HepG2 (cell line): Measurements from ENCODE around the gene ZKSCAN1. TPM values are rescaled to one million over a fixed set of nuclear protein-coding genes. Genes with fewer than 3 reads are reported as not detected.

ENCODE experiments used
- HOXA7 ChIP-seq: sonication (generic); formaldehyde crosslinking; IDR thresholded peaks from 2 replicates; pipeline ENCODE4 v1.8.1; 2022; ENCODE audit warnings: mild to moderate bottlenecking, missing genetic modification reagents, moderate library complexity
- MZF1 ChIP-seq: sonication (generic); formaldehyde crosslinking; IDR thresholded peaks from 2 replicates; pipeline ENCODE4 v1.8.1; 2023; ENCODE audit warnings: mild to moderate bottlenecking, missing genetic modification reagents, borderline replicate concordance
- NBN ChIP-seq: fragments of 450-650 bp; conservative IDR thresholded peaks from 2 replicates; pipeline ENCODE4 v1.6.1; 2017
- POLR2AphosphoS5 ChIP-seq: IDR thresholded peaks from 2 replicates; pipeline ENCODE4 v1.6.1; 2012; ENCODE audit warnings: low read depth, low read length
- PRDM4 ChIP-seq: sonication (generic); formaldehyde crosslinking; IDR thresholded peaks from 2 replicates; pipeline ENCODE4 v1.9.0; 2021; ENCODE audit warnings: missing genetic modification reagents, borderline replicate concordance
- RFXANK ChIP-seq: IDR thresholded peaks from 2 replicates; pipeline ENCODE4 v1.6.1; 2016
- XRCC5 ChIP-seq: fragments of 200-400 bp; formaldehyde crosslinking; optimal IDR thresholded peaks from 2 replicates; pipeline ENCODE3; 2017; ENCODE audit warnings: mild to moderate bottlenecking, low read length
- ZBTB7A ChIP-seq: sonication (generic); formaldehyde crosslinking; IDR thresholded peaks from 2 replicates; pipeline ENCODE4 v1.8.0; 2022; ENCODE audit warnings: mild to moderate bottlenecking, missing genetic modification reagents
- ZFX ChIP-seq: sonication (generic); formaldehyde crosslinking; IDR thresholded peaks from 2 replicates; pipeline ENCODE4 v1.4.0; 2020; ENCODE audit warnings: mild to moderate bottlenecking, low read depth, missing genetic modification reagents, moderate library complexity
- ZNF292 ChIP-seq: sonication (generic); formaldehyde crosslinking; IDR thresholded peaks from 2 replicates; pipeline ENCODE4 v1.8.1; 2022; ENCODE audit warnings: mild to moderate bottlenecking, low read depth, missing genetic modification reagents, borderline replicate concordance
- ZNF33A ChIP-seq: sonication (generic); formaldehyde crosslinking; IDR thresholded peaks from 2 replicates; pipeline ENCODE4 v1.5.1; 2020; ENCODE audit warnings: missing genetic modification reagents, mild to moderate bottlenecking, moderate library complexity, borderline replicate concordance
- ZNF644 ChIP-seq: IDR thresholded peaks from 2 replicates; pipeline ENCODE4 v1.6.1; 2016; ENCODE audit warnings: low read depth
- polyA plus RNA-seq, 8 experiments: library from polyadenylated mRNA; depleted of rRNA in 3 of 8; stranded (reverse) in 7 of 8; unstranded in 1 of 8; fragments of >200 nt; fragmentation: Illumina TruSeq in 4 of 8; extraction: Trizol in 4 of 8; gene quantifications; 2 replicates each; pipeline versions ENCODE4 v1.2.1 to v1.2.3, GENCODE V29; 2011 to 2016; ENCODE audit warnings: low read depth in 4 of 8, missing spikeins in 1 of 8, mixed read lengths in 1 of 8; ENCODE audit not compliant: insufficient read depth in 1 of 8
- total RNA-seq, 5 experiments: library from RNA; depleted of rRNA; stranded (reverse); fragments of >200 nt; fragmentation: Illumina TruSeq; extraction: Trizol; gene quantifications; 2 replicates each; pipeline ENCODE4 v1.2.3, GENCODE V29; 2016; ENCODE audit warnings: low read depth in 1 of 5
- TF ChIP-seq, protein P1 (sequence below), 2 experiments: sonication (generic) in 1 of 2; formaldehyde crosslinking in 1 of 2; IDR thresholded peaks; 2 replicates each; pipeline versions ENCODE4 v1.4.0 to v1.6.1; 2018 to 2020; ENCODE audit warnings: missing genetic modification reagents in 2 of 2, borderline replicate concordance in 1 of 2, low read depth in 1 of 2, mild to moderate bottlenecking in 1 of 2, missing biosample characterization in 1 of 2

Gene ZKSCAN1
- total and polyA plus RNA-seq, 2 of the 13 experiments (the other 11 are each of a cell fraction or from before 2014, with no cell fraction given): 46.4 to 60.6 TPM

GRCh38 chr7:100087055-100087750 is 71.8 kb downstream of the ZKSCAN1 start (continued):
- TF ChIP-seq, protein P1, sequence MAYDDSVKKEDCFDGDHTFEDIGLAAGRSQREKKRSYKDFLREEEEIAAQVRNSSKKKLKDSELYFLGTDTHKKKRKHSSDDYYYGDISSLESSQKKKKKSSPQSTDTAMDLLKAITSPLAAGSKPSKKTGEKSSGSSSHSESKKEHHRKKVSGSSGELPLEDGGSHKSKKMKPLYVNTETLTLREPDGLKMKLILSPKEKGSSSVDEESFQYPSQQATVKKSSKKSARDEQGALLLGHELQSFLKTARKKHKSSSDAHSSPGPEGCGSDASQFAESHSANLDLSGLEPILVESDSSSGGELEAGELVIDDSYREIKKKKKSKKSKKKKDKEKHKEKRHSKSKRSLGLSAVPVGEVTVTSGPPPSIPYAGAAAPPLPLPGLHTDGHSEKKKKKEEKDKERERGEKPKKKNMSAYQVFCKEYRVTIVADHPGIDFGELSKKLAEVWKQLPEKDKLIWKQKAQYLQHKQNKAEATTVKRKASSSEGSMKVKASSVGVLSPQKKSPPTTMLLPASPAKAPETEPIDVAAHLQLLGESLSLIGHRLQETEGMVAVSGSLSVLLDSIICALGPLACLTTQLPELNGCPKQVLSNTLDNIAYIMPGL (CRISPR knock-in tag; IDR thresholded peaks at IDR 0.05; ENCODE audit: borderline replicate concordance in 1 of 2, low read depth in 1 of 2): no peak
- TF ChIP-seq MZF1 (CRISPR knock-in tag) (no peak), ZFX (CRISPR knock-in tag) (no peak), ZBTB7A (CRISPR knock-in tag) (no peak), XRCC5 (no peak), POLR2AphosphoS5 (no peak), ZNF292 (CRISPR knock-in tag) (no peak), ZNF644 (CRISPR knock-in tag) (no peak), HOXA7 (CRISPR knock-in tag) (no peak), ZNF33A (CRISPR knock-in tag) (no peak), NBN (no peak), RFXANK (CRISPR knock-in tag) (no peak), PRDM4 (CRISPR knock-in tag) (no peak)
